Ovary (tissue), 3 donors: ENCODE data around the gene TECR.

Source experiments
- POLR2A ChIP-seq: fragments of 450-650 bp; IDR thresholded peaks from one replicate; pipeline ENCODE4 v1.6.1; 2017; ENCODE audit warnings: antibody characterized with exemption, mild to moderate bottlenecking, moderate library complexity
- TF ChIP-seq, protein P1 (sequence below), 3 donors: fragments of 450-650 bp in 2 of 3; fragments of 200-600 bp in 1 of 3; IDR thresholded peaks; one replicate each; pipeline versions ENCODE4 v1.5.1 to v1.8.0; 2016 to 2022; ENCODE audit warnings: antibody characterized with exemption in 3 of 3, mild to moderate bottlenecking in 1 of 3
- donor health status: DM: no; HTN: no; CAD: no.

DNA sequence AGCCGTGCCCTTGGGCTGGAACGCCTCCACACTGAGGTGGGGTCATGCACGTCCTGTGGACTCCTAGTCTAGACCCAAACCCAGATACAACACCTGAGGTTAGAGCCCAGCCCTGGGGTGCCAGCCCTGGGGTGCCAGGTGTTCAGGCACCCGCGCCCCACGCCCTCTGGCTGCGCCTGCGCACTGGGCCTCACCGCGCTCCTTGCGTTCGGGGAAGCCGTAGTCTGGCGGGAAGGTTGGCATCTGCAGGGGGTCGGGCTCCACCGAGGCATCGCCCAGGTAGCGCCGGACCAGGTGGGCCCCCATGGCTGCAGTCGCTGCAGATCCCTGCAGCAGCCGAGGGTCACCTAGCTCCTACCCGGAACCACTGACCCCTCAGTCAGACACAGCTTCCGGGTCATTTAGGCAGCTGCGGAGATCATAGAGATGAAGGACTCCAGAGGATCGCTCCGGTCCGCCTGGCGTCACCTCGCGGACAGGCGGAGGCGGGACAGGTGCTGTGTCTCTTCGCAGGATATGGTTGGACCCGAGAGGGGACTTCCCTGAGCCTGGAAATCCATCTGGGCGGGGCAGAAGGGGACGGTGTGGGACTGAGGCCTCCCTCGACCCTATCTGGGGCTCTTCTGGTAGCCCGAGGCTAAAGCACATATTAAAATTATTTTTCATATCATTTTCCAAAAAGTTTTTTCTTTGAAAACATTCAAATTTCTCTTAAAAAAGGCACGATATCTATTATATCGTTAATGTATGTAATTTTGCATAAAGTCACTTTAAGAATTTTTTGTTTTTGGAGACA, 42.5 kb downstream of the TECR start, which contains the start of gene NDUFB7:
- TF ChIP-seq, protein P1, sequence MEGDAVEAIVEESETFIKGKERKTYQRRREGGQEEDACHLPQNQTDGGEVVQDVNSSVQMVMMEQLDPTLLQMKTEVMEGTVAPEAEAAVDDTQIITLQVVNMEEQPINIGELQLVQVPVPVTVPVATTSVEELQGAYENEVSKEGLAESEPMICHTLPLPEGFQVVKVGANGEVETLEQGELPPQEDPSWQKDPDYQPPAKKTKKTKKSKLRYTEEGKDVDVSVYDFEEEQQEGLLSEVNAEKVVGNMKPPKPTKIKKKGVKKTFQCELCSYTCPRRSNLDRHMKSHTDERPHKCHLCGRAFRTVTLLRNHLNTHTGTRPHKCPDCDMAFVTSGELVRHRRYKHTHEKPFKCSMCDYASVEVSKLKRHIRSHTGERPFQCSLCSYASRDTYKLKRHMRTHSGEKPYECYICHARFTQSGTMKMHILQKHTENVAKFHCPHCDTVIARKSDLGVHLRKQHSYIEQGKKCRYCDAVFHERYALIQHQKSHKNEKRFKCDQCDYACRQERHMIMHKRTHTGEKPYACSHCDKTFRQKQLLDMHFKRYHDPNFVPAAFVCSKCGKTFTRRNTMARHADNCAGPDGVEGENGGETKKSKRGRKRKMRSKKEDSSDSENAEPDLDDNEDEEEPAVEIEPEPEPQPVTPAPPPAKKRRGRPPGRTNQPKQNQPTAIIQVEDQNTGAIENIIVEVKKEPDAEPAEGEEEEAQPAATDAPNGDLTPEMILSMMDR (IDR thresholded peaks at IDR 0.05), result peak; percentile 14 to 77 (median 56)
- TF ChIP-seq POLR2A, result no peak
